Measurements from ENCODE around the gene FARP2. TPM values are rescaled to one million over a fixed set of nuclear protein-coding genes. Genes with fewer than 3 reads are reported as not detected.

FARP2 gene
- total RNA-seq, 1 experiment from 2014 or later, result 37.2 TPM

DNA sequence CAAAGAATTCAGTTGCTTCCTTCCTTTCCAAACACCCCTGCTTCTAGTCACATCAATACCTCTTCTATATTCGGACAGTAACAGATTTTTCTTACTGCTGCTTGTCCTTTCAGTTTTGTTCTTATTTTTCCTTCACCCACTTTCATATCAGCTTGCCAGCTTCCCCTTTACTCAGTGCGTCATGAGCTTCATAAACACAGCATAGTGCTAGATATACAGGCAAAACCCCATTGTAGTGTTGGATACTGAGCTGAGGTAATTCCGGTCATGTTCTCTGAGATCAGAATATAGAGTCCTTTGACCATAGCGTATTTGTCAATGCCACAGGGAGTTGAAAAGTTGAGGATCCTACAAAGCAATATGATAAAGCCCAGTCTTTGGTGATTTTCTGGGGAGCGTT lies 2.4 kb downstream of the FARP2 start:
- TF ChIP-seq CTCF (IDR thresholded peaks at IDR 0.05; ENCODE audit: insufficient read depth in 1 of 2, low read depth in 1 of 2, low read length in 1 of 2, severe bottlenecking in 1 of 2, unreplicated experiment in 1 of 2), result no peak
- H3K4me1 ChIP-seq, result peaks cover 12% of the 10 kb centered on the region
- Mint-ChIP-seq H3K27me3 (ENCODE audit: insufficient read depth, unreplicated experiment) (no peaks in the 10 kb centered on the region), H3K4me1 (ENCODE audit: low read depth, unreplicated experiment) (peaks cover 21% of the 10 kb centered on the region), H3K27ac (ENCODE audit: unreplicated experiment) (peak overlapping the region; percentile 66), H3K9me3 (ENCODE audit: unreplicated experiment) (no peaks in the 10 kb centered on the region), H3K36me3 (ENCODE audit: insufficient read depth, unreplicated experiment) (peaks cover 11% of the 10 kb centered on the region), H3K4me3 (ENCODE audit: unreplicated experiment) (no peak overlapping the region)
- no peaks in the 10 kb centered on the region for H3K27me3 ChIP-seq (replicated peaks; ENCODE audit: control insufficient read depth, insufficient read depth, low read length)
- no peaks in the 10 kb centered on the region for H3K9me3 ChIP-seq
- H3K36me3 ChIP-seq (ENCODE audit: control insufficient read depth, insufficient read depth, low read length), result no peaks in the 10 kb centered on the region
- ChIA-PET CTCF (interaction anchor here (0.8 kb wide), 1 partner anchor 34 kb away, joined by 4 read pairs; no protein-coding TSS in a partner anchor), POLR2A (no interaction called here)
- H3K4me3 ChIP-seq (ENCODE audit: low read depth, low read length), result no peak overlapping the region
- no peak for DNase-seq
- intact Hi-C loops (cut with micrococcal nuclease; ENCODE audit: unreplicated experiment), result no loop called here
- TSS peak; percentile 10 for BruUV-seq (replicated peaks)

GRCh38 chr2:241359481-241360045 lies 3.5 kb downstream of the FARP2 start:
- H3K9me3 ChIP-seq, result no peaks in the 10 kb centered on the region
- H3K4me3 ChIP-seq (ENCODE audit: low read depth, low read length), result no peak overlapping the region
- Mint-ChIP-seq H3K27ac (ENCODE audit: unreplicated experiment) (peak overlapping the region; percentile 31), H3K4me1 (ENCODE audit: low read depth, unreplicated experiment) (peaks cover 21% of the 10 kb centered on the region), H3K4me3 (ENCODE audit: unreplicated experiment) (no peak overlapping the region), H3K27me3 (ENCODE audit: insufficient read depth, unreplicated experiment) (no peaks in the 10 kb centered on the region), H3K36me3 (ENCODE audit: insufficient read depth, unreplicated experiment) (peaks cover 6% of the 10 kb centered on the region), H3K9me3 (ENCODE audit: unreplicated experiment) (no peaks in the 10 kb centered on the region)
- no peaks in the 10 kb centered on the region for H3K27me3 ChIP-seq (replicated peaks; ENCODE audit: control insufficient read depth, insufficient read depth, low read length)
- TF ChIP-seq CTCF (IDR thresholded peaks at IDR 0.05; ENCODE audit: insufficient read depth in 1 of 2, low read depth in 1 of 2, low read length in 1 of 2, severe bottlenecking in 1 of 2, unreplicated experiment in 1 of 2), result no peak
- BruUV-seq (replicated peaks), result no TSS peak
- POLR2A ChIA-PET, result no interaction called here
- CTCF ChIA-PET, result no interaction called here
- no peak for DNase-seq
- intact Hi-C loops (cut with micrococcal nuclease; ENCODE audit: unreplicated experiment), result no loop called here
- no peaks in the 10 kb centered on the region for H3K36me3 ChIP-seq (ENCODE audit: control insufficient read depth, insufficient read depth, low read length)
- H3K4me1 ChIP-seq, result peaks cover 10% of the 10 kb centered on the region

DNA sequence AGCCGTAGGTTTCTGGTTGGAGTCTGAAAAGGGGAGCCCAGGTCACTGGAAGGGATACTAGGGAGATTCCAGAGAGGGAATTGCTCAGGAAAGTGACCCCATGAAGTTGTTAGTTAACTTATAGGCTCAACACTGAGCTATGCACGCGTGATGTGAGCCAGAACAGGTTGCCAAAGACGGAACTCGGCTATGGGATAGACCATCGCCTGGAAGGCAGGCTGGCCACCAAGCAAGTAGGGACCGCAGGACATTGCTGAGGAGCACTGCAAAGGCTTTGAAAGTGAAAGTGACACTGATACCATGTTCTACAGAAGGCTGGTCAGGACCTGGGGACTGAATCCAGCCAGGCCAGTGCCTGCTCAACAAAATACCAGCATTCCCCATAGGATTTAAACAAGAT lies 7.3 kb downstream of the FARP2 start:
- H3K27me3 ChIP-seq (replicated peaks; ENCODE audit: control insufficient read depth, insufficient read depth, low read length), result no peaks in the 10 kb centered on the region
- H3K27me3 Mint-ChIP-seq (ENCODE audit: insufficient read depth, unreplicated experiment), result no peaks in the 10 kb centered on the region
- no peaks in the 10 kb centered on the region for H3K9me3 ChIP-seq
- ChIA-PET POLR2A (no interaction called here), CTCF (no interaction called here)
- no peak overlapping the region for H3K4me3 Mint-ChIP-seq (ENCODE audit: unreplicated experiment)
- intact Hi-C loops (cut with micrococcal nuclease; ENCODE audit: unreplicated experiment), result no loop called here
- no peaks in the 10 kb centered on the region for H3K36me3 ChIP-seq (ENCODE audit: control insufficient read depth, insufficient read depth, low read length)
- no peaks in the 10 kb centered on the region for H3K9me3 Mint-ChIP-seq (ENCODE audit: unreplicated experiment)
- H3K27ac Mint-ChIP-seq (ENCODE audit: unreplicated experiment), result no peak overlapping the region
- no peak for DNase-seq
- BruUV-seq (replicated peaks), result no TSS peak
- no peak overlapping the region for H3K4me3 ChIP-seq (ENCODE audit: low read depth, low read length)
- peaks cover 29% of the 10 kb centered on the region for H3K4me1 Mint-ChIP-seq (ENCODE audit: low read depth, unreplicated experiment)
- 0 out of 2 replicates have a peak, but pooled peaks cover 3% of the 10 kb centered on the region for H3K4me1 ChIP-seq
- no peak for TF ChIP-seq CTCF (IDR thresholded peaks at IDR 0.05; ENCODE audit: insufficient read depth in 1 of 2, low read depth in 1 of 2, low read length in 1 of 2, severe bottlenecking in 1 of 2, unreplicated experiment in 1 of 2)
- no peaks in the 10 kb centered on the region for H3K36me3 Mint-ChIP-seq (ENCODE audit: insufficient read depth, unreplicated experiment)

All from Caco-2 (cell line).